Retinal pigment epithelial cell (primary cell): ENCODE results near the gene PAPSS2.

ENCODE experiments used
- DNase-seq: peaks from one replicate; pipeline ENCODE4 v3.0.0-alpha.2; 2010; ENCODE audit warnings: low read depth
- H3K4me3 ChIP-seq: 2 replicates; pipeline ENCODE4 v1.5.1; 2011; ENCODE audit warnings: mild to moderate bottlenecking, low read length, control low read depth, moderate library complexity
- TF ChIP-seq, protein P1 (sequence below): conservative IDR thresholded peaks from 2 replicates; pipeline ENCODE4 v1.5.1; 2011; ENCODE audit warnings: low read depth, low read length, control low read depth, inconsistent platforms

Gene PAPSS2

DNA sequence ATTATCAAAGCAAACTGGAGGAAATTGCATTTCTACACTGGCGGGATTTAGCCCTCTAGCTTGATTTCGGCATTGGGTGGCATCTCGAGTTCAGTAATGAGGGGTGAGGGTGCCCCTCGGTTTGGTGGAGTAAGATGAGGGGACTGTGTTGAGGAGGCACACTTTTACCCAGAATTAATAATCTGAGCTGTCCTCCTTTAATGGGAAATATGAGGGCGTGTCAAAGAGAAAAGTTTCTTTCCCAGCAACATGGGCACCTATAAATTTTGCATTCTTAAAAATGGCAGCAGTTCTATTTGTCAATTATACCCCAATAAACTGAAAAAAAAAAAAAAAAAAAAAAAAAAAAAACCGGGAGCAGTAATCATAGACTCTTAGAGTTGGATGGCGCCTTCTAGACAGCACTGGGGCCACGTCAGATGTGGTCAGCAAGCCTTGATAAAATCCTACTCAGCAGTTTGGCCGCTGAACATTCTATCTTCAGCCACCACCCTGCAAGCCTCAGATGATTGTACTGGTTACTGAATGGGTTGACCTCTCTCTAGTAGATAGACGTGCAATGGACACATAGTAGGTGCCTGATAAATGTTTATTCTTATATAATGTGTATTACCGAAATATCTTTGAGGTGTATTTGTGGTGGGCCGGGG, 931 bp downstream of the PAPSS2 start:
- TF ChIP-seq, protein P1, sequence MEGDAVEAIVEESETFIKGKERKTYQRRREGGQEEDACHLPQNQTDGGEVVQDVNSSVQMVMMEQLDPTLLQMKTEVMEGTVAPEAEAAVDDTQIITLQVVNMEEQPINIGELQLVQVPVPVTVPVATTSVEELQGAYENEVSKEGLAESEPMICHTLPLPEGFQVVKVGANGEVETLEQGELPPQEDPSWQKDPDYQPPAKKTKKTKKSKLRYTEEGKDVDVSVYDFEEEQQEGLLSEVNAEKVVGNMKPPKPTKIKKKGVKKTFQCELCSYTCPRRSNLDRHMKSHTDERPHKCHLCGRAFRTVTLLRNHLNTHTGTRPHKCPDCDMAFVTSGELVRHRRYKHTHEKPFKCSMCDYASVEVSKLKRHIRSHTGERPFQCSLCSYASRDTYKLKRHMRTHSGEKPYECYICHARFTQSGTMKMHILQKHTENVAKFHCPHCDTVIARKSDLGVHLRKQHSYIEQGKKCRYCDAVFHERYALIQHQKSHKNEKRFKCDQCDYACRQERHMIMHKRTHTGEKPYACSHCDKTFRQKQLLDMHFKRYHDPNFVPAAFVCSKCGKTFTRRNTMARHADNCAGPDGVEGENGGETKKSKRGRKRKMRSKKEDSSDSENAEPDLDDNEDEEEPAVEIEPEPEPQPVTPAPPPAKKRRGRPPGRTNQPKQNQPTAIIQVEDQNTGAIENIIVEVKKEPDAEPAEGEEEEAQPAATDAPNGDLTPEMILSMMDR, result no peak
- no peak for DNase-seq
- H3K4me3 ChIP-seq, result peak overlapping the region; percentile 78

DNA sequence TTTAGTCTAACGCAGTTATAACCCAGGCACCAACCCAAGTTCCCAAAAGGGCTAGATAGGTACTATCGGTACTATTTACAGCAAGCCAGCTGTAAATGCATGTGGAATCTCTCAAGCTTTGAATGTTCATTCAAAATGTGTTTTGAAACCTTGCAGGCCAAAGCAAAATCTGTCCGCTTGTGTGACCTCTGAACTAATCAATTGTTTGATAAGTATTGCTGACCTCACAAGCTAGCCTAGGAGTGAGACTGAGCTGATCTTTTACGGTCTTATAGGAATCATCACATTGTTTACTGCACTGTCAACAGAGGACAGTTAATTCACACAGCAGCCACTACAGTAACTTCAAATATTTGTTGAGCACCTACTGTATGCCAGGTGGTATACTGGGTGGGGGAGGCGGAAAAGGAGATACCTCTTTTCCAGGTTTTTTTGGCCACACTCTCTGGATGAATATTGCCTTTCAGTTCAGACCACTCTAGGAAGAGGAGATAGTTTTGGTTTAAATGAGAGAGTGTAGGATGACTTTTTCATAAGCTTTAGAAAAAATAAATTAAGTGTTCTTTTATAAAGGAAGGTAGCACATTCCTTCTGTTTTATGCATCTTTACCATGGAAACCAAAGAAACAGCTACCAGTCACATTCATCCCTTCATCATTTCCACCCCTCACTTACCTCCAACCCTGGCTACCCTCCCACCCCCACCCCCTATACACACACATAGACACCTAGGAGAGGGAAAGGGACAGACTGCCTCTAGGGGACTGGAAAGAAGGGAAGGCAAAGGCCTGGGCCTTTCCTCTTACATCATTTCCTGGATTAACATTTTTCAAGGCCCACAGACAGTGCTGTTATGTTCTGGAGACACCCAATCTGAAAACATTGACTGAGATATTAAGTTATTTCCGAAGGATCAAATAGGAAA, 2.4 kb downstream of the PAPSS2 start:
- no peak for DNase-seq
- no peak overlapping the region for H3K4me3 ChIP-seq
- TF ChIP-seq, protein P1, result no peak

DNA sequence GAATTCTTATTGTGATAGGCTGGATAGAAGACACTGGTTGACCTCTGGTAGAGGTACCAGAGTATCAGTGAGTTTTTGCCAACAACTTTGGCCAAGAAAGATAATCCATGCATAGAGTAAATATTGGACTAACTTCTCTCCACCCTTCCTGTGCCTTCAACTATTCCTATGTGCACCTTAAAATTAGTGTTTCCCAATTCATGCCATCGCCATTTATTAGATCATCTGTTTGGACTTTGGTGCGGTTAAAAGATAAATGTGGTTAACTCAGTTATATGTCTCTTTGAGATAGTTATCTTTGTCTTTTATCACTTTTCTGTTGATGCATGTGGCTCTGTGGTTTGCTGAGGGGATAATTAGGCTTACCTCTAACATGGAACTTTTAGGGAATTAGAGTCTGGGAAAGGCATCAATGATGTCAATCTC, 4.6 kb downstream of the PAPSS2 start:
- DNase-seq, result no peak
- no peak overlapping the region for H3K4me3 ChIP-seq
- TF ChIP-seq, protein P1, result no peak

DNA sequence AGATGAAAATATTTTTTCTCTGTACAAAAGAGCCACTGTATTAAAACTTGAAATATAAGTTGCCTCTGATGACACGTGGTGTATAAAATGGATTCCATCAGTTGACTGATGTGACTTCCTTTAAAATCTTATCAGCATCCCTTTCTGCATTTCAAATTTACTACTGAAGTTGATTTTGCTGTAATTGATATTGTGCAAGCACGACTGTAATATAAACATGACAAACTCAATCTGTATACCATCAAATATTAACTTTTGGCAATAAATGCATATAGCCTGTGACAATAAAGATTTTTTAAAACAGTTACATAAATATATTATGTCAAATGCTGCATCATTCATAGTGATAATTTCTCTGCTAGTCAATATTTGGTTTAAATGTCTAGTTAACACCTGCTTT, 7.8 kb downstream of the PAPSS2 start:
- H3K4me3 ChIP-seq, result no peak overlapping the region
- no peak for DNase-seq
- TF ChIP-seq, protein P1, result no peak

DNA sequence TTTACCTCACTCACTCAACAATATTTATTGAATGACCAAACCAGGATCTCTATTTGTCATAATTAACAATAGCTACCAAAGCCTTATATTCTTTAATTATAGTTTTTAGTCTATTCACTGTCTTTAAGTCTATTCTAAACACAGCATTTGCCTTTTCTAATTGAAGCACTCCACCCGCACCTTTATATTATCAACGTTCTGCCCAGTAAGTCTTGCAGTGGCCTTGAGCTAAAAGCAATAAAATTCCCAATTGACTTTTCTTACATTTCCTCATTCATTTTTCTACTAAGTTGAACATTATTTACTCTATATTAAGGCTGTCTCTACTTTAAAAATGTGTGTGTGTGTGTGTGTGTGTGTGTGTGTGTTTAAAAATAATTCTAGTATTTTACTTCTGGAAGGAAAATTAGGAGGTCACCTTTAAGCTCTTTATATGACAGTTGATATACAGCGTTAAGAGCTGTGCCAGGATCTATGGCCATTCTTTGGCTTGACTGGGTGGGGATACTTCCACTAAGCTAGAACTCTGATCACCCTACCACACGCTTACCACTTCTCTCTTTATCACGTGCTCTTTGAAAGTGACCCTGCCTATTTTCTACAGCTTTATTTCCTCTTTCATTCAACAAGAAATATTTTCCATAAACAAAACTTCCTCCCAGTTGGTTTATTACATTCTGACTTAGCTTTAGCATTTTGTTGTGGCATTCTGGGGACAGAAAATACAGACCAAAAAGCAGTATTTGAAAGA, 8.8 kb downstream of the PAPSS2 start:
- TF ChIP-seq, protein P1, result no peak
- no peak overlapping the region for H3K4me3 ChIP-seq
- no peak for DNase-seq

DNA sequence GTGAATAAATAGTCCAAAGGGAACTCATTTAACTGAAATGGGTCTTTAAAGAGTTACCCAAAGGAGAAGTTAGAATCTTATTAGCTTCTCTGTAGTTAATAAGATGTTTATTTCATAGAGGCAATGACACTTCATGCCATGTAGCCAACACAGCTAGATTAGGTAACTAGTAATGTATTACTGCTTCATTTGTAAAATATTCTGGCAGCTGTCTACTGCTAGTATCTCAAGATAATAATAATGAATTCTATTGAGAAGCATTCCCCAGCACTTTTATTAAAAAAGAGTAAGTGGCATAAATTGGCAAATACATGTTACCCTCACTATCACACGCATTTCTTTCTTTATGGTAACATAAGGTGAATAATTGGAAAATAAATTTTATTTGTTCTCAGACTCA, 10.1 kb downstream of the PAPSS2 start:
- no peak overlapping the region for H3K4me3 ChIP-seq
- TF ChIP-seq, protein P1, result no peak
- DNase-seq, result no peak
